Stimulated activated CD8-positive, alpha-beta memory T cell treated with anti-CD3 and anti-CD28 coated beads, Interleukin-15, amount 100 ng/mL, for 48 hours (primary cell): ENCODE measurements around the gene CCM2L.

ENCODE experiments used
- DNase-seq, 2 donors: peaks; one replicate each; pipeline ENCODE4 v3.0.0-alpha.2; 2020; ENCODE audit warnings: low read depth in 2 of 2

Gene CCM2L

GRCh38 chr20:31992086-31992485 is 18.2 kb upstream of the CCM2L start:
- no peak for DNase-seq

- no peak for DNase-seq
Measured at GRCh38 chr20:31996996-31997395, 13.2 kb upstream of the CCM2L start.

GRCh38 chr20:31998246-31998645 is 12.0 kb upstream of the CCM2L start:
- no peak for DNase-seq

GRCh38 chr20:32003325-32003724 is 6.9 kb upstream of the CCM2L start:
- DNase-seq = no peak

- DNase-seq = no peak
Measured at GRCh38 chr20:32004963-32005362, 5.3 kb upstream of the CCM2L start.

GRCh38 chr20:32006053-32006452 is 4.2 kb upstream of the CCM2L start:
- no peak for DNase-seq

- no peak for DNase-seq
Measured at GRCh38 chr20:32006841-32007786, 3.1 kb upstream of the CCM2L start.

- DNase-seq = no peak
Measured at GRCh38 chr20:32007787-32008616, 2.2 kb upstream of the CCM2L start.

- no peak for DNase-seq
Measured at GRCh38 chr20:32009564-32009963, 674 bp upstream of the CCM2L start.

GRCh38 chr20:32010666-32011065 is 428 bp downstream of the CCM2L start:
- no peak for DNase-seq

GRCh38 chr20:32012159-32012688 is 2.0 kb downstream of the CCM2L start:
- DNase-seq = no peak

- no peak for DNase-seq
Measured at GRCh38 chr20:32013326-32013725, 3.1 kb downstream of the CCM2L start.

GRCh38 chr20:32017711-32018251 is 7.5 kb downstream of the CCM2L start:
- DNase-seq = no peak

GRCh38 chr20:32018269-32019155 is 8.3 kb downstream of the CCM2L start:
- peak in 1 of 2 donors; percentile 17 for DNase-seq

- no peak for DNase-seq
Measured at GRCh38 chr20:32019156-32019510, 8.9 kb downstream of the CCM2L start.

GRCh38 chr20:32019563-32020463 is 9.6 kb downstream of the CCM2L start:
- no peak for DNase-seq

- DNase-seq = no peak
Measured at GRCh38 chr20:32021091-32021490, 10.9 kb downstream of the CCM2L start.

GRCh38 chr20:32024683-32025295 is 14.6 kb downstream of the CCM2L start:
- no peak for DNase-seq

GRCh38 chr20:32027643-32028042 is 17.4 kb downstream of the CCM2L start:
- no peak for DNase-seq
